Cardiac fibroblast (primary cell): ENCODE measurements around the gene MICU2.
A peak's percentile ranks its signal among the peaks of the same experiment; 100 is the strongest.

Experiments used
- DNase-seq, 2 donors: peaks; one replicate each; pipeline versions ENCODE4 v3.0.0 to v3.0.0-alpha.2; 2010; ENCODE audit warnings: low read depth in 2 of 2
- H3K4me3 ChIP-seq, 2 donors: replicated peaks in 1 of 2; 1 replicate in 1 of 2; 2 replicates in 1 of 2; pipeline ENCODE4 v1.5.1; 2011; ENCODE audit warnings: low read depth in 2 of 2, low read length in 2 of 2, mild to moderate bottlenecking in 2 of 2, moderate library complexity in 1 of 2
- CTCF ChIP-seq: IDR thresholded peaks from one replicate; pipeline ENCODE4 v1.5.1; 2011; ENCODE audit warnings: low read depth, mild to moderate bottlenecking, low read length, inconsistent platforms

Gene MICU2

GRCh38 chr13:21549633-21550032, 54.3 kb downstream of the MICU2 start:
- DNase-seq, result peak in 1 of 2 donors; percentile 3
- no peak overlapping the region for H3K4me3 ChIP-seq
- TF ChIP-seq CTCF, result no peak

GRCh38 chr13:21548577-21548976, 55.4 kb downstream of the MICU2 start:
- H3K4me3 ChIP-seq, result no peak overlapping the region
- TF ChIP-seq CTCF, result no peak
- DNase-seq, result no peak

GRCh38 chr13:21546372-21546771, 57.6 kb downstream of the MICU2 start:
- TF ChIP-seq CTCF, result no peak
- H3K4me3 ChIP-seq, result no peak overlapping the region
- peak; percentile 19 to 32 for DNase-seq

- DNase-seq, result no peak
- H3K4me3 ChIP-seq, result no peak overlapping the region
- TF ChIP-seq CTCF, result no peak
Observed at GRCh38 chr13:21544515-21544914, 59.5 kb downstream of the MICU2 start.

GRCh38 chr13:21542563-21542962, 61.4 kb downstream of the MICU2 start:
- H3K4me3 ChIP-seq, result no peak overlapping the region
- DNase-seq, result no peak
- TF ChIP-seq CTCF, result no peak

GRCh38 chr13:21541980-21542379, 62.0 kb downstream of the MICU2 start:
- no peak overlapping the region for H3K4me3 ChIP-seq
- DNase-seq, result no peak
- no peak for TF ChIP-seq CTCF

GRCh38 chr13:21541271-21541670, 62.7 kb downstream of the MICU2 start:
- DNase-seq, result no peak
- TF ChIP-seq CTCF, result no peak
- no peak overlapping the region for H3K4me3 ChIP-seq
